Uterus (tissue), 2 donors: ENCODE results near the gene NFE2L3.

Experiments
- CTCF ChIP-seq, 4 experiments: fragments of 200-600 bp in 2 of 4; fragments of 450-650 bp in 2 of 4; sonication (generic) in 2 of 4; IDR thresholded peaks; one replicate each; pipeline ENCODE4 v1.5.1; 2016 to 2019; ENCODE audit warnings: antibody characterized with exemption in 4 of 4, mild to moderate bottlenecking in 2 of 4, moderate library complexity in 1 of 4
- POLR2A ChIP-seq, 2 donors: fragments of 450-650 bp; IDR thresholded peaks; one replicate each; pipeline ENCODE4 v1.6.1; 2016; ENCODE audit warnings: antibody characterized with exemption in 2 of 2, mild to moderate bottlenecking in 1 of 2, moderate library complexity in 1 of 2

GRCh38 chr7:26103596-26103995 is 48.4 kb upstream of the NFE2L3 start:
- TF ChIP-seq CTCF (IDR thresholded peaks at IDR 0.05) (no peak), POLR2A (IDR thresholded peaks at IDR 0.05) (no peak)
